ENCODE measurements around the gene KRT3.

DNA sequence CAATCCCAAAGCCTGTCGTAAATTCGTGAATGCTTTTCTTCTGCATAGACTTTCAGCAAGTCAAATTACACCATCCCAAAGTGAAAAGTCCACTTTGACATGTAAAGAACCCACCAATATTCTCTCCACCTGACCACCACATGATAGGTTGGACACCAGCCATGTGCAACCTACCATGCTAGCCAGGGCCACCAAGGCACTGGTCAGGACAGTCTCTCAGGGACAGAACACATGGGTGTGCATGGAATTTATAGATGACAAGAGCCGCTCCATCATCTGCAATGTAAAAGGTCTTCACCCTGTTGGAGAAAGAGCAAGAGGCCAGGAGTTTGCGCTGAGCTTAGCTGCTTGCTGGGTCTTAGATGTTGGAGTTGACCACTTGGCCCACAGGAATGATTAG lies 13.4 kb downstream of the KRT3 start:
- TF ChIP-seq, protein P1, sequence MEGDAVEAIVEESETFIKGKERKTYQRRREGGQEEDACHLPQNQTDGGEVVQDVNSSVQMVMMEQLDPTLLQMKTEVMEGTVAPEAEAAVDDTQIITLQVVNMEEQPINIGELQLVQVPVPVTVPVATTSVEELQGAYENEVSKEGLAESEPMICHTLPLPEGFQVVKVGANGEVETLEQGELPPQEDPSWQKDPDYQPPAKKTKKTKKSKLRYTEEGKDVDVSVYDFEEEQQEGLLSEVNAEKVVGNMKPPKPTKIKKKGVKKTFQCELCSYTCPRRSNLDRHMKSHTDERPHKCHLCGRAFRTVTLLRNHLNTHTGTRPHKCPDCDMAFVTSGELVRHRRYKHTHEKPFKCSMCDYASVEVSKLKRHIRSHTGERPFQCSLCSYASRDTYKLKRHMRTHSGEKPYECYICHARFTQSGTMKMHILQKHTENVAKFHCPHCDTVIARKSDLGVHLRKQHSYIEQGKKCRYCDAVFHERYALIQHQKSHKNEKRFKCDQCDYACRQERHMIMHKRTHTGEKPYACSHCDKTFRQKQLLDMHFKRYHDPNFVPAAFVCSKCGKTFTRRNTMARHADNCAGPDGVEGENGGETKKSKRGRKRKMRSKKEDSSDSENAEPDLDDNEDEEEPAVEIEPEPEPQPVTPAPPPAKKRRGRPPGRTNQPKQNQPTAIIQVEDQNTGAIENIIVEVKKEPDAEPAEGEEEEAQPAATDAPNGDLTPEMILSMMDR (IDR thresholded peaks at IDR 0.05; ENCODE audit: low read depth, low read length, missing input control) = no peak
- TF ChIP-seq RAD21 (IDR thresholded peaks at IDR 0.05) (no peak), JUND (IDR thresholded peaks at IDR 0.05) (no peak), TAF1 (conservative IDR thresholded peaks at IDR 0.05) (no peak), SP1 (IDR thresholded peaks at IDR 0.05) (no peak), YY1 (IDR thresholded peaks at IDR 0.05) (no peak)
- TF ChIP-seq, protein P2, sequence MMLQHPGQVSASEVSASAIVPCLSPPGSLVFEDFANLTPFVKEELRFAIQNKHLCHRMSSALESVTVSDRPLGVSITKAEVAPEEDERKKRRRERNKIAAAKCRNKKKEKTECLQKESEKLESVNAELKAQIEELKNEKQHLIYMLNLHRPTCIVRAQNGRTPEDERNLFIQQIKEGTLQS (IDR thresholded peaks at IDR 0.05) = no peak
- TF ChIP-seq, protein P3, sequence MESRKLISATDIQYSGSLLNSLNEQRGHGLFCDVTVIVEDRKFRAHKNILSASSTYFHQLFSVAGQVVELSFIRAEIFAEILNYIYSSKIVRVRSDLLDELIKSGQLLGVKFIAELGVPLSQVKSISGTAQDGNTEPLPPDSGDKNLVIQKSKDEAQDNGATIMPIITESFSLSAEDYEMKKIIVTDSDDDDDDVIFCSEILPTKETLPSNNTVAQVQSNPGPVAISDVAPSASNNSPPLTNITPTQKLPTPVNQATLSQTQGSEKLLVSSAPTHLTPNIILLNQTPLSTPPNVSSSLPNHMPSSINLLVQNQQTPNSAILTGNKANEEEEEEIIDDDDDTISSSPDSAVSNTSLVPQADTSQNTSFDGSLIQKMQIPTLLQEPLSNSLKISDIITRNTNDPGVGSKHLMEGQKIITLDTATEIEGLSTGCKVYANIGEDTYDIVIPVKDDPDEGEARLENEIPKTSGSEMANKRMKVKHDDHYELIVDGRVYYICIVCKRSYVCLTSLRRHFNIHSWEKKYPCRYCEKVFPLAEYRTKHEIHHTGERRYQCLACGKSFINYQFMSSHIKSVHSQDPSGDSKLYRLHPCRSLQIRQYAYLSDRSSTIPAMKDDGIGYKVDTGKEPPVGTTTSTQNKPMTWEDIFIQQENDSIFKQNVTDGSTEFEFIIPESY (IDR thresholded peaks at IDR 0.05) = no peak

Data from liver (tissue), 3 donors.